ENCODE data around the gene MEIS2. TPM values are rescaled to one million over a fixed set of nuclear protein-coding genes. Genes with fewer than 3 reads are reported as not detected.

Gene MEIS2
- total RNA-seq, 1 experiment from 2014 or later = 17.5 TPM

- no peaks in the 10 kb centered on the region for H3K27me3 ChIP-seq (ENCODE audit: low read length)
- H3K36me3 ChIP-seq (ENCODE audit: low read depth, low read length) = no peaks in the 10 kb centered on the region
- no peaks in the 10 kb centered on the region for H3K79me2 ChIP-seq (ENCODE audit: low read length)
- no peak overlapping the region for H3K27ac ChIP-seq (ENCODE audit: low read length)
- H3K4me2 ChIP-seq (ENCODE audit: low read length) = no peak overlapping the region
- no peaks in the 10 kb centered on the region for H3F3A ChIP-seq (ENCODE audit: low read length, unreplicated experiment)
- H4K20me1 ChIP-seq (ENCODE audit: low read length) = no peaks in the 10 kb centered on the region
- no peaks in the 10 kb centered on the region for H3K9me2 ChIP-seq (replicated peaks; ENCODE audit: low read length)
- no peak overlapping the region for H2AFZ ChIP-seq (ENCODE audit: low read length)
- ATAC-seq (no peak), DNase-seq (no peak)
- BruUV-seq (replicated peaks) = no TSS peak
- TF ChIP-seq EZH2 (IDR thresholded peaks at IDR 0.05; ENCODE audit: low read length, unreplicated experiment) = no peak
- TF ChIP-seq EZH2phosphoT487 (IDR thresholded peaks at IDR 0.05; ENCODE audit: borderline replicate concordance, low read length) = no peak
- TF ChIP-seq, protein P1, sequence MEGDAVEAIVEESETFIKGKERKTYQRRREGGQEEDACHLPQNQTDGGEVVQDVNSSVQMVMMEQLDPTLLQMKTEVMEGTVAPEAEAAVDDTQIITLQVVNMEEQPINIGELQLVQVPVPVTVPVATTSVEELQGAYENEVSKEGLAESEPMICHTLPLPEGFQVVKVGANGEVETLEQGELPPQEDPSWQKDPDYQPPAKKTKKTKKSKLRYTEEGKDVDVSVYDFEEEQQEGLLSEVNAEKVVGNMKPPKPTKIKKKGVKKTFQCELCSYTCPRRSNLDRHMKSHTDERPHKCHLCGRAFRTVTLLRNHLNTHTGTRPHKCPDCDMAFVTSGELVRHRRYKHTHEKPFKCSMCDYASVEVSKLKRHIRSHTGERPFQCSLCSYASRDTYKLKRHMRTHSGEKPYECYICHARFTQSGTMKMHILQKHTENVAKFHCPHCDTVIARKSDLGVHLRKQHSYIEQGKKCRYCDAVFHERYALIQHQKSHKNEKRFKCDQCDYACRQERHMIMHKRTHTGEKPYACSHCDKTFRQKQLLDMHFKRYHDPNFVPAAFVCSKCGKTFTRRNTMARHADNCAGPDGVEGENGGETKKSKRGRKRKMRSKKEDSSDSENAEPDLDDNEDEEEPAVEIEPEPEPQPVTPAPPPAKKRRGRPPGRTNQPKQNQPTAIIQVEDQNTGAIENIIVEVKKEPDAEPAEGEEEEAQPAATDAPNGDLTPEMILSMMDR (conservative IDR thresholded peaks at IDR 0.05; ENCODE audit: low read depth, low read length) = no peak
- intact Hi-C loops (cut with micrococcal nuclease) = no loop called here
- H3K9me3 ChIP-seq (ENCODE audit: low read length) = no peaks in the 10 kb centered on the region
- no peak overlapping the region for H3K4me3 ChIP-seq (ENCODE audit: low read length)
- CTCF ChIA-PET = no interaction called here
- no peaks in the 10 kb centered on the region for H3K4me1 ChIP-seq (ENCODE audit: insufficient read depth, low read length)
- POLR2A ChIA-PET (ENCODE audit: unreplicated experiment) = no interaction called here
- H3K9ac ChIP-seq (ENCODE audit: low read length) = no peak overlapping the region
These were observed 29.7 kb downstream of the MEIS2 start for GRCh38 chr15:37070686-37071085.

GRCh38 chr15:37061996-37062395, 38.4 kb downstream of the MEIS2 start:
- BruUV-seq (replicated peaks) = no TSS peak

GRCh38 chr15:37059086-37059485, 41.3 kb downstream of the MEIS2 start:
- ChIA-PET POLR2A (ENCODE audit: unreplicated experiment) (interaction anchor here (0.7 kb wide), 1 partner anchor 42 kb away, joined by 5 read pairs; no protein-coding TSS in a partner anchor), CTCF (no interaction called here)
- H3K9me2 ChIP-seq (replicated peaks; ENCODE audit: low read length) = no peaks in the 10 kb centered on the region
- H3K9ac ChIP-seq (ENCODE audit: low read length) = no peak overlapping the region
- DNase-seq = peak; percentile 92
- no peak overlapping the region for H2AFZ ChIP-seq (ENCODE audit: low read length)
- H3F3A ChIP-seq (ENCODE audit: low read length, unreplicated experiment) = no peaks in the 10 kb centered on the region
- no peaks in the 10 kb centered on the region for H3K9me3 ChIP-seq (ENCODE audit: low read length)
- H4K20me1 ChIP-seq (ENCODE audit: low read length) = no peaks in the 10 kb centered on the region
- H3K27me3 ChIP-seq (ENCODE audit: low read length) = no peaks in the 10 kb centered on the region
- H3K4me1 ChIP-seq (ENCODE audit: insufficient read depth, low read length) = peaks cover 28% of the 10 kb centered on the region
- no peaks in the 10 kb centered on the region for H3K79me2 ChIP-seq (ENCODE audit: low read length)
- no peak overlapping the region for H3K4me3 ChIP-seq (ENCODE audit: low read length)
- peak overlapping the region; percentile 66 for H3K4me2 ChIP-seq (ENCODE audit: low read length)
- peak; percentile 84 for ATAC-seq
- peak overlapping the region; percentile 73 for H3K27ac ChIP-seq (ENCODE audit: low read length)
- intact Hi-C loops (cut with micrococcal nuclease) = loop anchor here (2.0 kb wide), 1 partner anchor 22 kb away; no protein-coding TSS in a partner anchor
- BruUV-seq (replicated peaks) = no TSS peak
- TF ChIP-seq, protein P1 (conservative IDR thresholded peaks at IDR 0.05; ENCODE audit: low read depth, low read length) = no peak
- TF ChIP-seq EZH2 (IDR thresholded peaks at IDR 0.05; ENCODE audit: low read length, unreplicated experiment) (no peak), EZH2phosphoT487 (IDR thresholded peaks at IDR 0.05; ENCODE audit: borderline replicate concordance, low read length) (no peak)
- H3K36me3 ChIP-seq (ENCODE audit: low read depth, low read length) = no peaks in the 10 kb centered on the region

More at GRCh38 chr15:37061996-37062395, 38.4 kb downstream of the MEIS2 start:
- Histone ChIP-seq H3K4me3 (ENCODE audit: low read length) (no peak overlapping the region), H3K27me3 (ENCODE audit: low read length) (no peaks in the 10 kb centered on the region), H3K79me2 (ENCODE audit: low read length) (no peaks in the 10 kb centered on the region), H3K9ac (ENCODE audit: low read length) (no peak overlapping the region), H3F3A (ENCODE audit: low read length, unreplicated experiment) (no peaks in the 10 kb centered on the region), H2AFZ (ENCODE audit: low read length) (no peak overlapping the region), H3K27ac (ENCODE audit: low read length) (no peak overlapping the region), H4K20me1 (ENCODE audit: low read length) (no peaks in the 10 kb centered on the region), H3K4me2 (ENCODE audit: low read length) (no peak overlapping the region), H3K9me2 (replicated peaks; ENCODE audit: low read length) (no peaks in the 10 kb centered on the region), H3K4me1 (ENCODE audit: insufficient read depth, low read length) (peaks cover 28% of the 10 kb centered on the region), H3K36me3 (ENCODE audit: low read depth, low read length) (no peaks in the 10 kb centered on the region), H3K9me3 (ENCODE audit: low read length) (no peaks in the 10 kb centered on the region)
- TF ChIP-seq, protein P1 (conservative IDR thresholded peaks at IDR 0.05; ENCODE audit: low read depth, low read length) = no peak
- TF ChIP-seq EZH2 (IDR thresholded peaks at IDR 0.05; ENCODE audit: low read length, unreplicated experiment) = no peak
- TF ChIP-seq EZH2phosphoT487 (IDR thresholded peaks at IDR 0.05; ENCODE audit: borderline replicate concordance, low read length) = no peak
- ChIA-PET CTCF (no interaction called here), POLR2A (ENCODE audit: unreplicated experiment) (no interaction called here)
- DNase-seq (peak; percentile 73), ATAC-seq (peak; percentile 65)
- intact Hi-C loops (cut with micrococcal nuclease) = no loop called here
